Kidney (tissue), 14 donors: ENCODE data around the gene HTR5A. TPM values are rescaled to one million over a fixed set of nuclear protein-coding genes. Genes with fewer than 3 reads are reported as not detected.

ENCODE experiments used
- DNase-seq, 5 donors: peaks; one replicate each; pipeline ENCODE4 v3.0.0-alpha.2; 2013 to 2020
- FAIRE-seq: peaks from 2 replicates; lab custom pipeline; 2012; peaks lifted over from hg19 to GRCh38; lab: Jason Lieb, UNC
- H3K27ac ChIP-seq, 2 donors: one replicate each; pipeline ENCODE4 v1.7.0; 2013; ENCODE audit warnings: low read depth in 2 of 2, low read length in 2 of 2, inconsistent platforms in 1 of 2
- H3K27me3 ChIP-seq: one replicate; pipeline ENCODE4 v1.7.1; 2013; ENCODE audit warnings: low read length, inconsistent platforms; ENCODE audit not compliant: control insufficient read depth, insufficient read depth
- H3K36me3 ChIP-seq, 3 donors: one replicate each; pipeline versions ENCODE4 v1.7.0 to v1.7.1; 2013; ENCODE audit warnings: low read length in 3 of 3, control low read depth in 1 of 3, inconsistent platforms in 1 of 3; ENCODE audit not compliant: insufficient read depth in 3 of 3, control insufficient read depth in 2 of 3
- H3K4me1 ChIP-seq, 3 donors: one replicate each; pipeline versions ENCODE4 v1.7.0 to v1.7.1; 2013; ENCODE audit warnings: low read length in 3 of 3, inconsistent platforms in 1 of 3, low read depth in 1 of 3; ENCODE audit not compliant: control insufficient read depth in 2 of 3, insufficient read depth in 2 of 3
- H3K4me3 ChIP-seq, 3 donors: one replicate each; pipeline versions ENCODE4 v1.7.0 to v1.8.1; 2013; ENCODE audit warnings: low read length in 3 of 3, control low read depth in 1 of 3, inconsistent platforms in 1 of 3
- H3K9ac ChIP-seq, 3 donors: one replicate each; pipeline versions ENCODE4 v1.7.0 to v1.7.1; 2013; ENCODE audit warnings: low read length in 3 of 3, control low read depth in 1 of 3, inconsistent platforms in 1 of 3
- H3K9me3 ChIP-seq, 3 donors: one replicate each; pipeline versions ENCODE4 v1.7.0 to v1.7.1; 2013; ENCODE audit warnings: low read length in 3 of 3, control low read depth in 1 of 3, inconsistent platforms in 1 of 3; ENCODE audit not compliant: control insufficient read depth in 2 of 3, insufficient read depth in 1 of 3
- intact Hi-C: fragments of 100-400 bp; cut with DNase I; formaldehyde crosslinking; loops from one replicate; pipeline ENCODE4 v1.11.1; 2022
- polyA plus RNA-seq: library from polyadenylated mRNA; stranded (reverse); fragments of 350-450 nt; fragmentation: Illumina TruSeq; extraction: RNeasy Lipid Tissue Mini Kit (QIAGEN cat#74804); gene quantifications from one replicate; pipeline ENCODE4 v1.2.3, GENCODE V29; 2014; ENCODE audit warnings: low read depth, low replicate concordance; ENCODE audit not compliant: insufficient read depth
- total RNA-seq: library from RNA; stranded (reverse); fragmentation: NEBNext Ultra II Directional; extraction: Animal tissue kit (Norgen Biotek cat#: 25700); gene quantifications from one replicate; pipeline ENCODE4 v1.2.1, GENCODE V29; 2021
- TF ChIP-seq, protein P1 (sequence below): IDR thresholded peaks from 3 replicates; pipeline ENCODE4 v1.5.1; 2012; ENCODE audit warnings: mild to moderate bottlenecking, moderate library complexity, borderline replicate concordance; ENCODE audit not compliant: insufficient read depth; ENCODE audit errors: extremely low read depth
- donor health status: control.
- donor health status: control.
- donor health status: control.
- donor health status: control.
- donor health status: control.
- donor health status: DM: yes; HTN: yes; CAD: no.
- donor health status: Normal renal cell carcinoma (clear cell type).

The HTR5A gene
- total and polyA plus RNA-seq, 2 donors from 2014 or later = not detected

DNA sequence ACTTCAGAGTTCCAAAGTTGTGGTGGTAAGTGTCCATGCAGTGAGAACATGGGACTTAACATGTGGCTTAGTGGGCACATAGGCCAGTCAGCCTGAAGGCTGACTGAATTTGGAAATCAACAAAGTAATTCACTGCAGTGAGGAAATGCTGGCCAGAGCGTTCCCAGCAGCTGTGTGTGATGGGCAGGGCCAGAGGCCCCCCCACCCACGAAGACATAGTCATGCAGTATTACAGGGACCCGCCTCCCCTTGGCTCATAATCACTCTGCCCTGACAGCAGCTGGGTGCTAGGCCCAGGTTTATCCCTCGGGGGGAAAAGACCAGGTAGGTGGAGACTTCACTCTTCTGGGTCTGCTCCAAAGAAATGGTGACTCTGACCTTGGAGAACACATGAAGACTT lies 33.7 kb downstream of the HTR5A start:
- Histone ChIP-seq H3K36me3 (no peaks in the 10 kb centered on the region), H3K27me3 (no peaks in the 10 kb centered on the region), H3K4me3 (no peak overlapping the region), H3K9me3 (no peaks in the 10 kb centered on the region), H3K27ac (no peak overlapping the region), H3K4me1 (peaks cover 0 to 5% (median 0%) of the 10 kb centered on the region in 3 donors), H3K9ac (no peak overlapping the region)
- TF ChIP-seq, protein P1, sequence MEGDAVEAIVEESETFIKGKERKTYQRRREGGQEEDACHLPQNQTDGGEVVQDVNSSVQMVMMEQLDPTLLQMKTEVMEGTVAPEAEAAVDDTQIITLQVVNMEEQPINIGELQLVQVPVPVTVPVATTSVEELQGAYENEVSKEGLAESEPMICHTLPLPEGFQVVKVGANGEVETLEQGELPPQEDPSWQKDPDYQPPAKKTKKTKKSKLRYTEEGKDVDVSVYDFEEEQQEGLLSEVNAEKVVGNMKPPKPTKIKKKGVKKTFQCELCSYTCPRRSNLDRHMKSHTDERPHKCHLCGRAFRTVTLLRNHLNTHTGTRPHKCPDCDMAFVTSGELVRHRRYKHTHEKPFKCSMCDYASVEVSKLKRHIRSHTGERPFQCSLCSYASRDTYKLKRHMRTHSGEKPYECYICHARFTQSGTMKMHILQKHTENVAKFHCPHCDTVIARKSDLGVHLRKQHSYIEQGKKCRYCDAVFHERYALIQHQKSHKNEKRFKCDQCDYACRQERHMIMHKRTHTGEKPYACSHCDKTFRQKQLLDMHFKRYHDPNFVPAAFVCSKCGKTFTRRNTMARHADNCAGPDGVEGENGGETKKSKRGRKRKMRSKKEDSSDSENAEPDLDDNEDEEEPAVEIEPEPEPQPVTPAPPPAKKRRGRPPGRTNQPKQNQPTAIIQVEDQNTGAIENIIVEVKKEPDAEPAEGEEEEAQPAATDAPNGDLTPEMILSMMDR = no peak
- DNase-seq (no peak), FAIRE-seq (no peak)
- intact Hi-C loops = no loop called here

DNA sequence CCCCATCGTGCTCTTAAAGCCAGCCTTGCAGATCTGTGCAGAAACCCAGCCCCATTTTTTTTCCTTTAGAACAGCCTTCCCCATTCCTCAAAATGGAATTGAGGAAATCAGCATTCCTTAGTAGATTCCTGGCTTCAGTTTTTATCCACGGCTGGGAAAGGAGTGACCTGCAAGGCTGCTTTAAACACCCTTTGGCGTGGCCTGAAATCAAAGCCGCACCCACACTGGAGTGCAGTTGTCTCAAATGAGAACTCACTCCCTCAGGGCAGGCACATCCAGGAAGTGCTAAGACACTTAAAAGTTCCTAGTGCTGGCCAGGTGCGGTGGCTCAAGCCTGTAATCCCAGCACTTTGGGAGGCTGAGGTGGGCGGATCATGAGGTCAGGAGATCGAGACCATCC lies 34.8 kb downstream of the HTR5A start:
- FAIRE-seq = no peak
- no peaks in the 10 kb centered on the region for H3K9me3 ChIP-seq
- no peak overlapping the region for H3K4me3 ChIP-seq
- peaks cover 0 to 5% (median 0%) of the 10 kb centered on the region in 3 donors for H3K4me1 ChIP-seq
- no peak overlapping the region for H3K9ac ChIP-seq
- no peak for DNase-seq
- H3K36me3 ChIP-seq = no peaks in the 10 kb centered on the region
- intact Hi-C loops = no loop called here
- H3K27ac ChIP-seq = no peak overlapping the region
- no peaks in the 10 kb centered on the region for H3K27me3 ChIP-seq
- TF ChIP-seq, protein P1 = no peak

DNA sequence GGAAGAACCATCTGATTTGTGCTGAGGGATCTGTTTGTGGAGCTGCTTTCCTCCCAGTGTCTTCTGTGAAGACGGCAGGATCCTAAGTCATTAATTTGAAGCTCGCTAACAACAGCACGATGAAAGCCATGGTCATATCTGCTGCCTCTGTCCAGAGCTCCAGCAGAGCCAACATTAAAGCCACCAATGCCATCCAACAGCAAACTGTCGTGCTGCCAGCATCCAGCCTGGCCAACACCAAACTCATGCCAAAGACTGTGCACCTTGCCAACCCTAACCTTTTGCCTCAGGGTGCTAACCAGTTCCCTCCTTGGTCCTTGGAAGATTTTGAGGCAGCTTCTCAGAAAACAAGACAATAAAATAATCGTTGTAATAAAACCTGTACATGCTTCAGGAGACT lies 36.2 kb downstream of the HTR5A start:
- FAIRE-seq = no peak
- no peak for DNase-seq
- Histone ChIP-seq H3K4me1 (peaks cover 0 to 5% (median 0%) of the 10 kb centered on the region in 3 donors), H3K36me3 (no peaks in the 10 kb centered on the region), H3K4me3 (no peak overlapping the region), H3K27ac (no peak overlapping the region), H3K27me3 (no peaks in the 10 kb centered on the region), H3K9me3 (no peaks in the 10 kb centered on the region), H3K9ac (no peak overlapping the region)
- intact Hi-C loops = no loop called here
- TF ChIP-seq, protein P1 = no peak

DNA sequence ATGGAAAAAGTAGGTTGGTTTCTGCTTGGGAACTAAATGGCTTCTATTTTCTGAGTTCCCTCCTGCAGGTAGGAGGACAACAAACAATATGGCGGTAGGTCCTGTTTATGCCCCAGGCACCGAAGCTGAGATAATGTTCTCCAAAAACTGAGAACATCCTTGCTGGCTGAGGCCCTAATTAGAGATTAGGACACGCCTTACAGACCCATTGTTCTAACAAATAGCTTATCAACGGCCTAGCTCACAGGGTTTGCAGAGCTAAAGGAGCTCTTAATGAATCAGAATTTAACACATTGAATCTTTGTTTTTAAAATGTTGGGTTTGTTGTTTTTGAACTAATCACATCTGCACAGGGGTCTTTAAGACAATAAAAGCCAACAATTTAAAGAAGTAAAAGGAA lies 37.0 kb downstream of the HTR5A start:
- Histone ChIP-seq H3K9me3 (no peaks in the 10 kb centered on the region), H3K4me1 (peaks cover 0 to 5% (median 0%) of the 10 kb centered on the region in 3 donors), H3K36me3 (no peaks in the 10 kb centered on the region), H3K9ac (no peak overlapping the region), H3K27me3 (no peaks in the 10 kb centered on the region), H3K27ac (no peak overlapping the region), H3K4me3 (no peak overlapping the region)
- DNase-seq (no peak), FAIRE-seq (no peak)
- TF ChIP-seq, protein P1 = no peak
- intact Hi-C loops = no loop called here
